ENCODE data around the gene SLC12A8.

- TF ChIP-seq CTCF (conservative IDR thresholded peaks at IDR 0.05) (no peak), ZFX (IDR thresholded peaks at IDR 0.05) (no peak)
Observed at GRCh38 chr3:125236331-125236903, 23.9 kb upstream of the SLC12A8 start.

Measured in C4-2B (cell line).